HG02884 (cell line): ENCODE measurements around the gene KLK11.

ENCODE experiments used
- ATAC-seq: cut with Tn5 transposase; IDR thresholded peaks from one replicate; pipeline ENCODE4 v1.9.1; 2021; ENCODE audit warnings: mild to moderate bottlenecking, moderate library complexity; ENCODE audit not compliant: unreplicated experiment

Gene KLK11

GRCh38 chr19:50974702-50975556 lies 51.5 kb downstream of the KLK11 start:
- no peak for ATAC-seq

GRCh38 chr19:50972795-50973376 lies 53.5 kb downstream of the KLK11 start:
- ATAC-seq, result no peak
